ENCODE results near the gene FLAD1.

GRCh38 chr1:155033524-155033923 is 50.4 kb downstream of the FLAD1 start, which contains the start of the genes DCST1 and DCST2:
- TF ChIP-seq POLR2AphosphoS5 (IDR thresholded peaks at IDR 0.05; ENCODE audit: low read depth, low read length) (no peak), TAF1 (IDR thresholded peaks at IDR 0.05; ENCODE audit: borderline replicate concordance, low read depth, low read length) (no peak)
